ENCODE data around the gene DLGAP4.

DNA sequence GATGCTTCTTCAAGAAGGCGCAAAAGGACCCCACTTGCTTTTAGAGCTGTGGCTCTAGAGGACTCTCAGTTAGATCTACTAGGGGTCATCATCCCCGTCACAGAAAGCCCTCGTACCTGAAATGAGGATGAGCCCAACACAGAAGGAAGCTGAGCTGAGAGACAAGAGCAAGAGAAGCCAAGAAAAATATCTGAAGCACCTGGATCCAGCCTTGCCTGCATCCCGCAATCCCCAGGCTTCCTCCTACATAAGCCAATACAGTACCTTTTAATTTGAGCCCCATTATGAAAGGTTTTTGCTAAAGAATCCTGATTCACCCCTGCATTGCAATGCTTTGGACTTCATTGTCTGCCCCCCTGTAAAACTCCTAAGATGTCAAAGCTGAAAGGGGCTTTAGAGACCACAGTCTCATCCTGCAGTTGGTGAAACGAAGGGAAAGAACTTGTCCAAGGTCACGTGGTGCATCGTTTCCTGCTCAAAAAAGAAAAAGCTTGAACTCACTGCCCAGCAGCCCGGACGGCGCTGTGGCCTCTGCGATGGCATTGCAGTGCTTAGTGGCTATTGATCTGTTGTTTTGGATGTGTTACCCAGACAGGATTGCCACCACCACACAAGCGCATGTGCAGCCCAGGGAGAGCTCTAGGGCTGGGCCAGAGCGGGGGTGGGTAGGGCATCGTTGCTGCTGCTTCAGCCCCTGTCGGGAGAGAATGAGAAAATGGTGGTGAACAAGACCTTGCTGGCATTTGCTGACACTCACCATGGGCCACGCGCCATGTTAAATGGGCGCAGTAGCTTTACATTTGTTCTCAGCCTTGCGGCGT lies 41.5 kb upstream of the DLGAP4 start:
- TF ChIP-seq CTCF (IDR thresholded peaks at IDR 0.05) (no peak), POLR2A (IDR thresholded peaks at IDR 0.05) (no peak)

Data from body of pancreas (tissue), 4 donors.